Esophagus (tissue), 2 donors: ENCODE measurements around the gene EIF4E2. TPM values are rescaled to one million over a fixed set of nuclear protein-coding genes. Genes with fewer than 3 reads are reported as not detected.
"Not testable (repeated sequence)": the region's sequence is repeated elsewhere in the genome, so short reads cannot be mapped to it uniquely, and the experiment has no call there.

Experiments
- H3K27ac ChIP-seq, 2 donors: one replicate each; pipeline ENCODE4 v1.5.1; 2013; ENCODE audit warnings: low read depth in 2 of 2, mild to moderate bottlenecking in 2 of 2, inconsistent platforms in 1 of 2, low read length in 1 of 2, moderate library complexity in 1 of 2
- H3K27me3 ChIP-seq, 2 donors: one replicate each; pipeline ENCODE4 v1.6.1; 2013; ENCODE audit warnings: low read length in 2 of 2, control low read depth in 1 of 2, mild to moderate bottlenecking in 1 of 2; ENCODE audit not compliant: insufficient read depth in 2 of 2, control insufficient read depth in 1 of 2
- H3K36me3 ChIP-seq, 2 donors: one replicate each; pipeline ENCODE4 v1.6.1; 2013; ENCODE audit warnings: low read length in 1 of 2; ENCODE audit not compliant: control insufficient read depth in 2 of 2, insufficient read depth in 2 of 2
- H3K4me1 ChIP-seq, 2 donors: one replicate each; pipeline ENCODE4 v1.6.1; 2013; ENCODE audit warnings: low read length in 1 of 2; ENCODE audit not compliant: control insufficient read depth in 2 of 2, insufficient read depth in 2 of 2
- H3K4me3 ChIP-seq, 2 donors: one replicate each; pipeline ENCODE4 v1.5.1; 2013; ENCODE audit warnings: low read length in 2 of 2, mild to moderate bottlenecking in 2 of 2, low read depth in 1 of 2, moderate library complexity in 1 of 2
- H3K9me3 ChIP-seq, 2 donors: one replicate each; pipeline ENCODE4 v1.6.1; 2013; ENCODE audit warnings: mild to moderate bottlenecking in 2 of 2, low read depth in 1 of 2, low read length in 1 of 2, moderate library complexity in 1 of 2; ENCODE audit not compliant: control insufficient read depth in 2 of 2, insufficient read depth in 1 of 2
- WGBS, 2 donors: extraction: QIAGEN DNeasy Blood & Tissue Kit; methylation state at CpG; one replicate each; pipeline ENCODE4 v1.1.7; 2013; 5-methylcytosine and 5-hydroxymethylcytosine counted together
- polyA plus RNA-seq, 2 donors: library from polyadenylated mRNA; stranded (reverse); fragments of 200-250 nt; gene quantifications; one replicate each; pipeline ENCODE4 v1.2.3, GENCODE V29; 2013
- donor health status: healthy with polysubstance abuse.
- donor health status: Bipolar disorder and iron deficiency.

The EIF4E2 gene
- polyA plus RNA-seq, 2 donors, result 45.9 to 56.7 TPM

GRCh38 chr2:232551250-232551638 is 755 bp downstream of the EIF4E2 start:
- Histone ChIP-seq H3K27me3 (no peaks in the 10 kb centered on the region), H3K4me3 (peak overlapping the region; percentile 79 to 82), H3K9me3 (no peaks in the 10 kb centered on the region), H3K36me3 (peaks cover 0 to 3% of the 10 kb centered on the region in 2 donors), H3K27ac (peak overlapping the region; percentile 96 to 97), H3K4me1 (no peaks in the 10 kb centered on the region)
- WGBS, 2 donors, result 8 to 11% methylated on average over 7 of the region's 7 CpGs

DNA sequence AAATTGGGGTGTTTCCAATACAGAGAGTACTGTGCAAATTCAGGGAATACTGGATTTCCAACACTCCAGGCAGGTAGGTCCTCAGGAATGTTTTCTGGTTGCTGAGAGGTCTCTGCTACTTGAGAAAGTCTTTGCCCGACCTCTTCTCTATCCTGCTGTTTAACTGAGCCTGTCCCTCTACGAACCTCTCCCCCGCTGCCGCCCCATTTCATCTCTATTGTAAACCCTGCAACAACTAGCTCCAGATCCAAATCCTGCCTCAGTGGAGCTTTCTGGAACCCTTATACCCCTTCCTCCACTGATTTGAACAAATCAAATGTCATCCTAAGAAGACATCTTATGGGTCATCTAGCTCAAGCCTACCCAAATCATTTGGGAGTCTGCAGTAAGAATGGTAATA is 1.3 kb downstream of the EIF4E2 start:
- WGBS, 2 donors, result 90 to 93% methylated on average over 4 of the region's 4 CpGs
- Histone ChIP-seq H3K4me3 (peak overlapping the region in 1 of 2 donors; percentile 79), H3K9me3 (no peaks in the 10 kb centered on the region), H3K27me3 (no peaks in the 10 kb centered on the region), H3K36me3 (peaks cover 0 to 7% of the 10 kb centered on the region in 2 donors), H3K4me1 (no peaks in the 10 kb centered on the region), H3K27ac (no peak overlapping the region)

DNA sequence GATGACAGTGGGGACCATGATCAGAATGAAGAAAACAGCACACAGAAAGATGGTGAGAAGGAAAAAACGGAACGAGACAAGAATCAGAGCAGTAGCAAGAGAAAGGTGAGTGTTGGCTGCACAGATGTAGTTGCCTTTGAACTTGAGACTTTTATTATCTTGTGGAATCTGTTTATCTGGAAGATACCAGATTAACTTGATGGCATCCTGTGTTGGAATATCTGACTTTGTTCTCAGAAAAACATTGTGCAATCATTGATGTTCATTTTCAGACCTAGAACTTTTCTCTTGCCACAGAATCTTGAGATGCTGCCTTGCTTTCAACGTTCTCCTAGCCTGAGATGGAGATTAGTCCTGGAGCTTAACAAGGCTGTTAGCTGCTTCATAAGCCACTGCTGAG is 5.9 kb downstream of the EIF4E2 start:
- 78 to 84% methylated on average over 3 of the region's 3 CpGs for whole genome bisulfite sequencing, 2 donors
- peaks cover 3 to 7% of the 10 kb centered on the region in 2 donors for H3K36me3 ChIP-seq

DNA sequence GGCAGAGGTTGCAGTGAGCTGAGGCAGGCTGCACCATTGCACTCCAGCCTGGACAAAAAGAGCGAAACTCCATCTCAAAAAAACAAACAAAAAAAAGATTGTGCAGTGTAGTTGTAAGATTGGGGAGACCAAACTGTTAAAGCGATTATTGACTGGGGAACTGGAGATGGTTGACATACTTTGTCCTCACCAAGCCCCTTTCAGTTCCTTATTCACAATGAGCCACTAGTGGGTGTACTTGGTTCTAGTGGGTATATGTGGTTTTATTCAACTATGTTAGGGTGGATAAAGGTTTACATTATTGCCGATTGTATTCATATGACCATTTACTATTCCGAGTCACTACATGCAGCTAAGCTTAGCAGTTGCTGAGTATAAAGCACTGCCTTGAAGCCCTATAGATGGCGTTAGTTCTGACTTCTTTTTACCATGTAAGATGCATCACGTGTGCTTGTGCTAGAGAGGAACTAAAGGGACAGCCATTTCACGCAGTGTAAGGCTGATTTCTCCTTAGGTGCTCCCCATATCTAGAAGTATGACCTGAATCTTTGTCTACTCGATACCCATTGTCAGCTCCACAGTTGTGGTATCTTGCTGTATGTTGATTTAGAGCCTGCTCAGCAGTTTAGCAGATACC is 12.1 kb downstream of the EIF4E2 start:
- Histone ChIP-seq H3K27me3 (no peaks in the 10 kb centered on the region), H3K9me3 (no peaks in the 10 kb centered on the region), H3K36me3 (peaks cover 5 to 21% of the 10 kb centered on the region in 2 donors), H3K4me3 (no peak overlapping the region), H3K27ac (no peak overlapping the region), H3K4me1 (no peaks in the 10 kb centered on the region)
- 80 to 90% methylated on average over 8 of the region's 8 CpGs for WGBS, 2 donors

More for the DNA sequence above, 5.9 kb downstream of the EIF4E2 start:
- Histone ChIP-seq H3K4me1 (no peaks in the 10 kb centered on the region), H3K27me3 (no peaks in the 10 kb centered on the region), H3K27ac (no peak overlapping the region), H3K9me3 (no peaks in the 10 kb centered on the region), H3K4me3 (no peak overlapping the region)

DNA sequence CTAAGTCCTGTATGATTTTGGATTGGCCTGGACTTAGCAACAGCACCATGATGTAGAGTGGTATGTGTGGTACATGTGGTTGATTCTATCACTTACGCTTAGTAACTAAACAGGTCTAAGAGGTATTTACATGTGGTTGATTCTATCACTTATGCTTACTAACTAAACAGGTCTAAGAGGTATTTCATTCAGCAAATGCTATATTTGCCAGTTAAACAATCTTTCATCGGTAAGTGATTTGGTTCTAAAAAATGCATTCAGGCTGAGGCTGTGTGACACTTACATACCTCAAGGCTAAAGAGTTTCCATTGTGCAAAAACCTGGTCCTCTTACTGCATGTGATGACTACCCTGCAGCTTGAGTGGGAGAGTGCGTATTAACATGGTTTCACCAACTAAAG is 13.1 kb downstream of the EIF4E2 start:
- Histone ChIP-seq H3K9me3 (no peaks in the 10 kb centered on the region), H3K4me1 (no peaks in the 10 kb centered on the region), H3K36me3 (peaks cover 7 to 19% of the 10 kb centered on the region in 2 donors), H3K4me3 (no peak overlapping the region), H3K27me3 (no peaks in the 10 kb centered on the region), H3K27ac (no peak overlapping the region)
- WGBS, 2 donors, result 52 to 64% methylated on average over 3 of the region's 3 CpGs

GRCh38 chr2:232567721-232568120 is 17.2 kb downstream of the EIF4E2 start:
- H3K4me3 ChIP-seq, result no peak overlapping the region
- peaks cover 22 to 36% of the 10 kb centered on the region in 2 donors for H3K36me3 ChIP-seq
- no peaks in the 10 kb centered on the region for H3K4me1 ChIP-seq
- no peaks in the 10 kb centered on the region for H3K9me3 ChIP-seq
- H3K27ac ChIP-seq, result peak overlapping the region in 1 of 2 donors; percentile 36
- no peaks in the 10 kb centered on the region for H3K27me3 ChIP-seq

- Histone ChIP-seq H3K9me3 (no peaks in the 10 kb centered on the region), H3K27ac (no peak overlapping the region), H3K27me3 (no peaks in the 10 kb centered on the region), H3K4me3 (no peak overlapping the region), H3K36me3 (peaks cover 26 to 34% of the 10 kb centered on the region in 2 donors), H3K4me1 (no peaks in the 10 kb centered on the region)
- 36 to 57% methylated on average over 5 of the region's 5 CpGs for WGBS, 2 donors
Observed at GRCh38 chr2:232568161-232568560, 17.7 kb downstream of the EIF4E2 start.

DNA sequence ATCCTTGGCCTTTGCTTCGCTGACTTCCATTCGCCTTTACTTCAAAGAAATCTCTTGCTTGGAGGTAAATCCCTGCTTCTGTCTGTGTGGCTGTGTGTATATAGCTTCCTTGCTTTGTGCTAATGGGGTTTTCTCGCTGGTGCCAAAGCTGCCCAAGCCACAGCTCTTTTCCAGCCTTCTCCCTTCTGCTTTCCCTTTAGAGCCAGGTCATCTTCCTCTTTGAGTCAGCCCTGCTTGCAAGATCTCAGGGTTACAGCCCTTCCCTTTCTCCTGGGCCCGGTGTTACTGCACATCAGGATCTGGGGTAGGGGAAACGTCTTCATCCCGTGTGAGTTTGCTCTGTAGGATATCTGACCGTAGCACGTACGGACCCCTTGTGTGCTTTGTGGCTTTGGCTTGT is 19.1 kb downstream of the EIF4E2 start:
- peaks cover 29 to 38% of the 10 kb centered on the region in 2 donors for H3K36me3 ChIP-seq
- no peaks in the 10 kb centered on the region for H3K27me3 ChIP-seq
- no peaks in the 10 kb centered on the region for H3K9me3 ChIP-seq
- 93 to 95% methylated on average over 9 of the region's 9 CpGs for WGBS, 2 donors
- no peak overlapping the region for H3K4me3 ChIP-seq
- H3K4me1 ChIP-seq, result no peaks in the 10 kb centered on the region
- H3K27ac ChIP-seq, result no peak overlapping the region

- H3K27ac ChIP-seq, H3K27me3 ChIP-seq, H3K9me3 ChIP-seq, H3K4me1 ChIP-seq, H3K4me3 ChIP-seq: not testable (repeated sequence)
- WGBS, 2 donors, result 97 to 99% methylated on average over 6 of the region's 6 CpGs
- H3K36me3 ChIP-seq, result peaks cover 29 to 35% of the 10 kb centered on the region in 2 donors
Observed at GRCh38 chr2:232570481-232570880, 20.0 kb downstream of the EIF4E2 start.

DNA sequence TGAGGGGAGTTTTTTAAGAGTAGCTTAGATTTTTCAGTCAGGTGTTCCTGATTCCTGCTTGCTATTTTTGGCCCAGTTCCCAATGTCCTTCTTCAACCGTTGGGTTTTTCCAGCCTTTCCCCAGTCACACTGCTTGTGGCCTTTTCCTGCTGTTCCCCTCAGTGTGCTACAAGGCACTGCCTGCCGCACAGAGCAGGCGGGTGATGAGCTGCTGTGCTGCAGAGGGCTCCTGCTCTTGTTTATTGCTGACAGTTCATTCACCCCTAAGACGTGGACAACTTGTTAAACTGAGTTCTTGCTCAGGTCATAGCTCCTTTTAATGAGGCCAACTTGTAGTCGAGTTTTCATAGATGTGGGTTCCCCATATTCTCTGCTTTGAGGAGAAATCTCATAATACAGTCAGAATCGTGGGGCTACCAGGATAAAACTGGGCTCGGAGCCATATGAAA is 20.6 kb downstream of the EIF4E2 start:
- WGBS, 2 donors, result 77 to 78% methylated on average over 7 of the region's 7 CpGs
- Histone ChIP-seq H3K4me1 (no peaks in the 10 kb centered on the region), H3K36me3 (peaks cover 29 to 34% of the 10 kb centered on the region in 2 donors), H3K4me3 (no peak overlapping the region), H3K27ac (no peak overlapping the region), H3K27me3 (no peaks in the 10 kb centered on the region), H3K9me3 (no peaks in the 10 kb centered on the region)
